Medulla oblongata (tissue), 1 donor: ENCODE results near the gene AP2A1.

Source experiments
- DNase-seq: peaks from one replicate; pipeline ENCODE4 v3.0.0-alpha.2; 2015; ENCODE audit errors: extremely low spot score

AP2A1 gene

DNA sequence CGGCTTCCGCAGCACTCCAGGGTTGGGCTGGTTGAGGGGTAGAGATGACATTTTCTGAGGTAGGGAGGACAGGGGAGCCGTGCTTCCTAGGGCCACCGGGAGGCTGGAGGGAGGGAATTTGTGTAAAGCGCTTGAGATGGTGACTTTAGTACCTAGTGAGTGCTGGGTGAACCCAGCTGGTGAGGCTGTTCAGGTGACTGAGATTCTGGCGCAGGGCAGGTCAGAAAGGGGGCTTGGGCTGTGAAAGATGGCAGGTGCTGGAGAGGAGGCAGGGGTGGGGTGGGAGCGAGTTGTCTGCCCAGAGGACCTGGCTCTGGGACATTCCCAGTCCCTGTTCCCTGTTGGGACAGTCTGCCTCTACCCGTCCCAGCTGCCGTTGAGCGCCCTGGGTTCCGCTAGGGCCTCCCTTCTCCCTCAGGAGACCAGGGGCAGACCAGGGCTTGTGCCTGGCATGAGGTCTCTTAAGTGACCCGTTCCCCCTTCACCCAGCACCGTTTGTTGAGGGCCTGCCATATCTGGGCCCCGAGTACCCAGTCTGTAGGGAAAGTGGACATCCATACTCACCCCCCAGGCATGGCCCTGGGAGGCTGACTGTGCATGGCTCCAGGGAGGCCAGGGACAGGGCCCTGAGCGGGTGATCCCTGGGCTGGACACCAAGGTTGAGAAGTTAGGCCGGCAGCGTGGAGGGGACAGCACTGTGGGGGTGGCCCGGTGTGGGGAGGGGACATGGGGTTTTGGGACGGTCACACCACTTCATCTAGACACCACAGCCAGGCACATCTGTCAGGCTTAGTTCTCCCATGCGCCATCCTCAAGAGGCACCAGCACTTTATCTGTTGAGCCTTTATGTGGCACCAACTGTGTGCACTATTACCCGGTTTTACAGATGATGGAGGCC is 89.1 kb downstream of the AP2A1 start:
- no peak for DNase-seq

DNA sequence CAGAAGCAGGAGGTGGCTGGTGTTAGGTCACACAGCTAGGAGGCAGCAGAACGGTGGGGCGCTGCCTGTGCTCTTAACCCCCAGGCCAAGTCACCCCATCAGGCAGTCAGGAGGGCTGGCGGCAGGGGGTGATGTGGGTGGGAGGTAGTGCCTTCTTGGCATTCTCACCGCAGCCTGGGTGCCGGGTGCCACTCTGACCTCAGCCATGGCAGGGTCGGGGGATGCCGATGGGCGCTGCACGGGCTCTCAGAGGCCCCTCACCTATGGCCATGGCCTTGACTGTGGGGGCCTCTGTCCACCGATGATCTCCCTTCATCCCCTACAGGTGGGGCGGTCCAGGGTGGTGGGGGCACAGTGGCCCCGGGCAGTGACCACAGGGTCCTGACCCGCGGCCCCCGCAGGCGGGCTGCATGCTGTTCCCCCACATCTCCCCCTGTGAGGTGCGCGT is 89.8 kb downstream of the AP2A1 start:
- DNase-seq = no peak
